Mesenteric fat pad (tissue), 1 donor: ENCODE measurements around the gene RPS6KB2. TPM values are rescaled to one million over a fixed set of nuclear protein-coding genes. Genes with fewer than 3 reads are reported as not detected.

Experiments
- DNase-seq: peaks from one replicate; pipeline ENCODE4 v3.0.0-alpha.2; 2020; ENCODE audit warnings: low spot score
- long read RNA-seq: library from polyadenylated mRNA; unstranded; transcript quantifications from one replicate; pipeline ENCODE4 v2.0.0, GENCODE V29; 2020
- total RNA-seq: library from RNA; stranded (reverse); fragmentation: NEBNext Ultra II Directional; extraction: Animal tissue kit (Norgen Biotek cat#: 25700); gene quantifications from one replicate; pipeline ENCODE4 v1.2.1, GENCODE V29; 2021
- donor health status: DM: yes; HTN: yes; CAD: no.

The RPS6KB2 gene
- total RNA-seq = 32.4 TPM
- long read RNA-seq, transcript RPS6KB2-201 (15 exons, 1,733 nt) = major isoform, 98 of 129 reads
- long read RNA-seq, partial matches to known transcripts = 7 of 129 reads
- long read RNA-seq, other reads (novel, unspliced or antisense) = 23 of 129 reads

DNA sequence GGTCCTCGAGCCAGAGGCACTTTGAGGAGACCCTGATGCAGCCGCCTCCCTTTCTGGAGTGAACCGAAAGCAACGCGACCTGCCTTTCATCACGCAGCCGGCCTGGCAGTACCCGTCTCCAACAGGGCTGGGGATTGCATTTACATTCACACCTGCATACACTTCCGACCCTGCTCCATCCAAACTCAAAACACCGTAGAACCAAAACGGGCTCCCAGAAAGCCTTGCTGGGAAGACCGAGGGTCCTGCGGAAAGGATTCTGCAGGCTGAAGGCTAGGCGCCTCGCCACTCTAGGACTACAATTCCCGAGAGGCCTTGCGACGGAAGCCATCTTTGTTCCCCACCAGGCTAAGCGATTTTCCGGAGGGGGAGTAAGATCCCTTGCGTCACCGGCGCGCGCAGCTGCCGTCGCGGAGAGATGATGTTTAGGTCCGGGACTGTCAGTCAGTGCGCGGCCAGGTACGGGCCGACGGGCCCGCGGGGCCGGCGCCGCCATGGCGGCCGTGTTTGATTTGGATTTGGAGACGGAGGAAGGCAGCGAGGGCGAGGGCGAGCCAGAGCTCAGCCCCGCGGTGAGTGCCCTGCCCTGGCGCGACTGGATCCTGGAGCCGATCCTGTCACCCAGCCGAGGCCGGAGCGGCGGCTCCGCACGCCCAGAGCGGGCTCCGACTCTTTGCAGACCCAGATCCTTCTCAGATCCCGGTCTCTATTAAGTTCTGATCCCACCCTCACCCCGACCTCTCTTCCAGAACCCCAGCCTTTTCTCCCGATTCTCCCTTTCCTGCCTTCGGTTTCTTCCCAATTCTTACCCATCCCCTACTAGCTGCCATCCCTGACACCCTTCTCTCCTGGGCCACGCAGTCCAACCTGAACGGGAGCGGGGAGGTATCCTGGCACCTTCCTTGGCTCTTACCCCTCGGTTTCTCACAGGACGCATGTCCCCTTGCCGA lies at the start of gene RPS6KB2:
TSS of gene RPS6KB2 (plus strand) at position 443 of the 950 bp plus-strand sequence. CDS start at position 495, 52 bp downstream.
- peak; percentile 100 for DNase-seq

DNA sequence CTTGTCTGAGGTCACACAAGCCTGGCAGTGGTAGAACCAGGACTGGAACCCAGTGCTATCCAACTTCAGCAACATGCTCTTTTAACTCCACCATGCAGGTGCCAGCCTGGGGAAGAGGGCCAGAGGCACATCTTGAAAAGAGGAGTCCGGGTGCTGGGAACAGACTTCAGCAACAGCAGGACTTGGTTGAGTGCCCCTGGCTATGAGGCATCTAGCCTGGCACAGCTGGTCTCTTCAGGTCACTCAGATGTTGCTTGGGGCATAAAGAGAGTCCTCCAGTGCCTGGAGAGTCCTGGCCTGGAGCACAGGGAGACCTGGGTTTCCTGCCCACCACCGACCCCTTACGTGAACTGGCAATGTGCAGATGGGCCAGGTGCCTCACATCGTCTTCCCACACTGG lies 49.8 kb upstream of the RPS6KB2 start:
- no peak for DNase-seq

DNA sequence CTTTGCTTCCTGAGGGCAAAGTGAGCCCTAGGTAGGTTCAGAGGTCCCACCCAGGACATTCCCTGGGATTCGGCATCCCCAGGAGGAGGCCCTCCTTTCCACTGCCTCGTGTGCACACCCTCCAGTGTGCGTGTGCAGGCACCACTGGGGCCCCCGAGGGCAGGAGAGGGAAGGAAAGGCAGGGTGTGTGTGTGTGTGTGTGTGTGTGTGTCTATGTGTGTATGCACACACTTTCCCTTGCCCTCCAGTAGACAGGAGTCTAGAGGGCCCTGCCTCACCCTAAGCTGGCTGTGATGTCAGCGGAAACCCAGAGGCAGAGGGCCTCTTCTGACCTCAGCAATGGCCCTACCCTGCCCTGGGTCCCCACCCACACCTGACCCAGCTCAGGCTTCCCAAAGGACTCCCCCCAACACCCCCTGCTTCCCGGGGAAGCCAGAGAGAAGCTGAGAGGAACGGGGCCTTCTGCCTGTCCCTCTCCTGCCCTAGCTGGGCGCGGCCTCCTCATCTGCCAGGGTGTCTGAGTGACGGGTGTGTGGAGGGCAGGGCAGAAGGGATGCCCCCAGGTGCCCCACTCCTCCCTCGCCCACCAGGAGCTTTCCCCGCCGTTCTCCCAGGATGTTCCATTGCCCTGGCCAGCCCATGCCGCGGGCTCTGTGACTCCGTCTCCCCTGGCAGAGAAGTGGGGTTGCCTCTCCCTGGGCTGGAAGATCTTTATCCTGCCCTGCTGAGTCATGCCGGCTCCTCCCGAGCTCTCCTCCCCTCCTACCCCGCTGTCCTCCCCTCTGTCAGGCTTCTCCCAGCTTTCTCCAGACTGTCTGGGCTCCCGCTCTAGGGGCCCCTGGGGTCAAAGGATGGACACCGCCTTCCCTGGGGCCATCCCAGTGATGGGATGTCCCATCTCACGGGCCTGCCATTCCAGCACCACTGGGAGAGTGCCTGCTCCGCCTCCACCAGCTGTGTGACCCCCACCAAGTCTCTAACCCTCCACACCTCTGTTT lies 48.9 kb upstream of the RPS6KB2 start:
- no peak for DNase-seq

DNA sequence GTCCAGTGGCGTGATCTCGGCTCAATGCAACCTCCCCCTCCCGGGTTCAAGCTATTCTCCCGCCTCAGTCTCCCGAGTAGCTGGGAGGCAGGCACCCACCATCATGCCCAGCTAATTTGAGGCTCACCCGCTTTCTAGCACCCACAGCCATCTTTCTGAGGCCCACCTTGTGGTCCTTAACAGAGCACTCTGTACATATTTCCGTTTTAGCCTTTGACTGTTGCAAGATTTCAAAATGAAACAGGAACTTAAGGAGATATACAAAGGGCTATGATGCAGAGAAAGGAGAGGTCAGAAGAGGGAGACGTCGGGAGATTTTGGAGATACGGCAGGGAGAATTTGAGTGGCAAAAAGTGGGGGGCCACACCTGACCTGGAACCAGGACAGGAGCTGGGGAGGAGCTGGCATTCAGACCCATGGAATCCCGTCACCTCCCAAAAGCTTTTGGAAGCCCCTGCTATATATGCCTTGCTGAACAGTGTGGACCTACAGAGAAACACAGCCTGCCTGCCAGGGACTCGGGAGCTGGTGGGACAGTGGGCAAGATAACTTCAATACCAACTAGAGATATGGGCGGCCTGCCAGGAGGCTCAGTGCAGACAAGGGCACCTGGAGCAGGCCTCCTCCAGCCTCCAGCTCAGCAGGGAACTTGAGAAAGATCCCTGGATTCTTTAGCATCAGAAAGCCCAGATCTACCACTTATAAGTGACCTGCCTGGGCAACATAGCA lies 46.9 kb upstream of the RPS6KB2 start:
- DNase-seq = no peak

DNA sequence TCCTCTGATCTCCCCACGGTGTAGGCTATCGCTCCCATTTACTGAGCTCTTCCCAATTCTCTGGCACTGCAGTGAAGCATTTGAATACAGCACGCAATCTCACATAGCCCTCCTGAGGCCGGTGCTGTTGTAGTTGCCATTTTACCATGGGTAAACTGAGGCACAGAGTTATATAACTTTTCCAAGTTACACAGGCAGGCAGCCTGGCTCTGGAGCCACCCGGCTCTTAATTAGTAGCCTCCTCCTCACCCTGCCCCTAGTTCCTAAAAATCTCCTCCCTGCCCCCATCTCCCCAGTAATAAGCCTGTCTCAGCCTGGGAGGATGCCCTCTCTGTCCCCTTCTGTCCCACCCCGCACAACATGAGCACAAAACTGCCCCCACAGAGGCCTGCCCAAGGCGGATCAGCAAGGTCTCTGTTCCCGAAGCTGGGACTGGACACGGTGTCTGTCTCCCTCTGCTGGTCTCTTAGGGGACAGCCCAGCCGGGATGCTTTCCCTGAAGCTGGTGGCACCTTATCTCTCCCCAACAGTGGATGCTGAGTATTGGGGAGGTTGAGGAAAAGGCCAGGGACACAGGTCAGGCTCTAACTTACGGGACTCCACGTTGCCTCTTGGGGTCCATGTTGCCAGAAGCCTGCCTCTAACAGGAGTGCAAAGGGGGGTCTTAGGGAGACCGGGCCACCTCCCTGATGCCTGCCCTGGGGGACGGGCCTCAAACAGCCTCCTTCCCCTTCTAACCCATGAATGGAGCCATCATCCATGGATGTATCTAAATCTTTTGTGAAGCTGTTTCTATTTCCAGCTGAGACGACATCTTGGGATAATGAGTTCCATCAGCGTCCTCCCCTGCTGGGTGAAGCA lies 45.8 kb upstream of the RPS6KB2 start:
- DNase-seq = no peak

DNA sequence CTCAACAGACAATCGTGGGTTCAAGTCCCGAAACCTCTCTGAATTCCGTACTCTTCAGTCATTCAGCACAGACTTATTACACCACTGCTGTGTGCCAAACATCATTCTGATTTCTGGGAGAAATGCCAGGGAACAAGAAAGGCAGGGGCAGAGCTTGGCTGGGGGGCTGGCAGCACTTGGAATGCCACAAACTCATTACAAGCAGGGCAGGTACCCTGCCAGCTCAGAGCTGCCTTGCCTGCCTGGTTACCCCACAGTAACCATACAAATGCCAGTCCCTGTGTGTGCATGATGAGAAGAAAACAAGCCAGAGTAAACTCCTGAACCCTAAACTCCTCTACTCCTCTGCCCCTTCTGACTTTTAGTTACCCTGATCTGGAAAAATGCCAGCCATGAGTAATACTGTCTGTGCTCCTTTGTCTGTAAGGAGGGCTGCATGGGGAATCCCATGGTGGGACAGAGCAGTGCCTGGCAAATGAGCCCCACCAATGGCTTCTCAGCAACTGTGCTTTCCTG lies 43.4 kb upstream of the RPS6KB2 start:
- no peak for DNase-seq

DNA sequence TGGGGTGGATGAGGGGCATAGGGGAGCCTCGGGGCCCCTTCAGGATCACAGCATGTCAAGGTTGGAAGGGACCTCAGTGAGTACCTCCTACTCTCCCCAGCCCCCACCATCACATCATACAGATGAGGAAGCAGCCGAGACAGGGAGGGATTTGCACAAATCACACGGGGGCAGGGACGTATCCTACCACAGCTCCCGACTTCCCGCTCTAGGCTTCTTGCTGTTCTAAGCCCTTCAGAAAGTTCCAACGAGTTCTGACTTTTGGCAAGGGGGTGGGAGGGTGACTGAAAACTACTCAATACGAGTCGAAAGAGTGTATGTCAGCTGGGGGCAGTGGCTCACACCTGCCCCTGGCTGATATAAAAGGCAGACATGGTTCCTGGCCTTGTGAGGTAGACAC lies 41.2 kb upstream of the RPS6KB2 start:
- DNase-seq = no peak

DNA sequence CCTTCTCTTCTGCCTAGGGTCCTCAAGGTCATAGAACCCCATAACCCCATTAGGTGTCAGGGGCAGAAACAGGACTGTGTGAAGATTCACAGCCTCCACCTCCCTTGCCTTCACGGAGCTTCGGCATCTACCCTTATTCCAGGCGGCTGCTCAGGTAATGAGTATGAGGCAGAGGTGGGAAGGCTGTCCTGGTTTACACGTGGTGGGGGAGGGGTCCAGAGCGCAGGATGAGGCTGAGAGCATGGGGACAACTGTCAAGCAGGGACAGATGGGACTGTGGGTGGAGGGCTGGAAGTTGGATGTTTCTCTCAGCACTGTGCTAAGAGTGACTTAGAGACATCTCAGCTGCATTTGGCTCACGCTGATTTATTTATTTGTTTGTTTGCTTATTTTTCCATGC lies 40.8 kb upstream of the RPS6KB2 start:
- no peak for DNase-seq

DNA sequence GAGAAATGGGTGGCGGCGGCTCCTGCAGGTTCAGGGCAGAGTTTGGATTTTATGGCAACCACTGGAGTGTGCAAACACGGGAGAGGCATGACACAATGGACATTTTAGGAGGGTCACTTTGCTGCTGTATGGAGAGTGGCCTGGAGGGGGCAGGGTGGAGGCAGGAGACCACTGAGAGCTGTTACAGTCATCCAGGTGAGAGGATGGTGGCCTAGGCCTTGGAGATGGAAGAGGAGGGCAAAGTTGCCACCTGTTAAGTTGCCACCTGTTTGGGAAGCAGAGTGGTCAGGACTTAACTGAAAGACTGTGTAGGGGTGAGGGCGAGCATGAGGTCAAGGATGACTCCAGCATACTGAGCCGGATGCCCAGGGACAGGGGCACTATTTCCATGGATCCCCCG lies 38.8 kb upstream of the RPS6KB2 start:
- DNase-seq = no peak

DNA sequence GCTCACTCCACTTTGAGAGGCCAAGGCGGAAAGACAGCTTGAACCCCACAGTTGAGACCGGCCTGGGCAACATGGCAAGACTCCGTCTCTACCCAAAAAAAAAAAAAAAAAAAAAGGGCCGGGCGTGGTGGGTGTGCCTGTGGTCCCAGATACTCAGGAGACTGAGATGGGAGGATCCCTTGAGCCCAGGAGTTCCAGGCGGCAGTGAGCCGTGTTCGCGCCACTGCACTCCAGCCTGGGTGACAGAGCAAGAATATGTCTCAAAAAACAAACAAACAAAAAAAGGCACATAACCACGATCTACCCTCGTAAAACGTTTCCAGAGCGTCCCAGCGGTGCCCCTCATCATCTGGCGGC lies 37.4 kb upstream of the RPS6KB2 start:
- DNase-seq = no peak

DNA sequence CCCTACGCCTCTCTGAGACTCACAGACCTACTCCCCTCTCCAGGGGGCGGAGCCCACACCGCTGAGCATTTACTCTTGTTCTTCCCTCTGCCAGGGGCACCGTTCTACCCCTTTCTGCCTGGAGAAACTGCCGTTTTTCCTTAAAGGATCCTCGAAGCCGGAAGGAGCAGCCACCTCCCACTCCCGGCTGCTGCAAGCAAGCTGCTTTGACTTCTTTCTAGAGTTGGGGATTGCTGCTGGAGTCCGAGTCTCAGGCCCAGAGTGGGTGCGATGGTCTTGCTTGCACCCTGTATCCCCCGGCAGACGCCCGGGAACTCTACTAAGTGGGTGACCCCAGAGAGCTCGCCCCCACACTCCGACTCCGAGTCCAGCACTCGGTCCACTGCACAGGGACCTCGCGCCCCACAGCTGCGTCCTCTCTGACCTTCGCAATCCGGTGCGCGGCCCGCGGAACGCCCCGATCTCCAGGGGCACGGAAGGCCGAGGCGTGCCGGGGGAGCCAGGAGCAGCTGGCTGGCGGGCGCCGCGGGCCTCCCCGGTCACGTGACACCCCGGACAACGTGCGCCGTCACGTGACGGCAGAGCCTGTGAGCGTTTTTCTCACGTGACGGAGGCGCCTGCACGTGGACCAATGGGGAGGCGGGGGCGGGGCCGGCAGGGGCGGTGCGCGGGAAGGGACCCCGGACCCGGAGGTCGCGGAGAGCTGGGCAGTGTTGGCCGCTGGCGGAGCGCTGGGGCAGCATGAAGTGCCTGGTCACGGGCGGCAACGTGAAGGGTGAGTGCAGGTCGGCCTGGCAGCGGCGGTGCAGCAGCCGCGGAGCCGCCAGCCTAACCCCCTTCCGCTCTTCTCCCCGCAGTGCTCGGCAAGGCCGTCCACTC lies 36.8 kb upstream of the RPS6KB2 start, which contains the start of gene RAD9A:
TSS of gene RAD9A (plus strand) at position 683 of the 879 bp plus-strand sequence. CDS start at position 742, 59 bp downstream.
- DNase-seq = peak; percentile 97

DNA sequence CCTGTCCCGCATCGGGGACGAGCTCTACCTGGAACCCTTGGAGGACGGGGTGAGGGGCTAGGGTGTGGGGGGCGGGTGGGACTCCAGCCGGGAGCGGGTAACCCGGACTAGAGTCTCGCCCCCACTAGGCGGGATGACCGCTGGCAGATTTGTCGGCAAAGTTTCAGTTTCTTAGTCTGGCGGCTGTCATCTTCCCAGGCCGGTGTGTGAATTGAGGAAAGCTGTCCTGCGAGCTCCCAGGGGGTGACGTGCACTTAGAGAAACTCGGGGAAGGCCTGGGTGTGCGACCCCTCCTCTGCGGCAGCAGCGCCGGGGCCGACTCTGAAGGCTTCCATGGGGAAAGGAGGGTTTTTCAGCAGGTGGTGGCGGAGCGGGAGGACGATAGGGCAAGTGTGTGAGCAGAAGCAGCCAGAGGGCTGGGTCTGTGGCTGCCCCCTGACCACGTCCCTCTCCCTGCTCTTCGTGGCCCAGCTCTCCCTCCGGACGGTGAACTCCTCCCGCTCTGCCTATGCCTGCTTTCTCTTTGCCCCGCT lies 36.0 kb upstream of the RPS6KB2 start:
- DNase-seq = no peak

DNA sequence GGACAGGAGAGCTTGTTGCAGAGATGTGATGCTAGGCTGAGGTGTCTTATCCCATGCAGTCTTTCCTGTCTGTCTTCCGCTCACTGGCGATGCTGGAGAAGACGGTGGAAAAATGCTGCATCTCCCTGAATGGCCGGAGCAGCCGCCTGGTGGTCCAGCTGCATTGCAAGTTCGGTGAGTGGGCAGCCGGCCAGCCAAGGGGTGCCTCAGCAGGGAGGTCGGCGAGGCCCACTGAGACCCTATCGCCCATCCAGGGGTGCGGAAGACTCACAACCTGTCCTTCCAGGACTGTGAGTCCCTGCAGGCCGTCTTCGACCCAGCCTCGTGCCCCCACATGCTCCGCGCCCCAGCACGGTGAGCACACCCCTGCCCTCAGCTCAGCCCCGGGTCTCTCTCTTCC lies 34.9 kb upstream of the RPS6KB2 start:
- no peak for DNase-seq

DNA sequence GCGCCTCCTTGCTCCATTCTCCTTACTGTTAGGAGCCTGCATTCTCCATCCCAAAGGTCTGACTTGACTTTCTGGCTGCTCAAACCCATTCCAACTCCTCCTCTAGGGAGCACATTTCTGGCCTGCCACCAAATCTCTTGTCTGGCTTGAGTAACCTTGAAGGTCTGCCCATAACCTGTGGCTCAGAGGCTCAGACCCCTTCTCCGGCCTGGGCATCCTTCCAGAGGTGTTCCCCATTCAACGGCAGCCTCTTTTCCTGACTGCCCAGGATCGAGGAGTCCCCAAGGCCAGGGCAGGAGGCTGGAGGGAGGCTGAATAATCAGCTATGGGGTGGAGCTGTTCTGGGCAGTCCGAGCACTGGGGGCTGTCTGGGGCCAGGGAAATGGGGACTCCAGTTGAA lies 34.3 kb upstream of the RPS6KB2 start:
- no peak for DNase-seq

DNA sequence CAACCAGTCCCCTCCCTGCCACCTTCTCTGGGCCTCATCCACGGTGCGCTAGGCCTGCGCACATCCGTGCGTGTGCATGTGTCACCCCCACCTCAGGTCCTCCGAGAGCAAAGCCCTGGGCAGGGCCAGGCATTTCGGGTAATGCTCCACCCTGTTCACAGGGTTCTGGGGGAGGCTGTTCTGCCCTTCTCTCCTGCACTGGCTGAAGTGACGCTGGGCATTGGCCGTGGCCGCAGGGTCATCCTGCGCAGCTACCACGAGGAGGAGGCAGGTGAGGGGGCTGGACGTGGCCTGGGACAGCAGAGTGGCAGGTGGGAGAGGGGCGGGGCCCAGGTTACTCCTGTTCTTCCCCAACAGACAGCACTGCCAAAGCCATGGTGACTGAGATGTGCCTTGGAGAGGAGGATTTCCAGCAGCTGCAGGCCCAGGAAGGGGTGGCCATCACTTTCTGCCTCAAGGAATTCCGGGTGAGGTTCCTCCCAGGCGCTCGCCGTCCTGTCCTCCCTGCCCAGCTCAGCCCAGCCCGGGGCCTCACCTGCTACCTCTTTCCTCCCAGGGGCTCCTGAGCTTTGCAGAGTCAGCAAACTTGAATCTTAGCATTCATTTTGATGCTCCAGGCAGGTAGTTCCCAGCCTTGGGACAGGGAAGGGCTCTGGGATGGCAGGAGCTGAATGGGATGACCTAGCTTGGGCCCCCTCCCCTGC lies 32.6 kb upstream of the RPS6KB2 start:
- no peak for DNase-seq

DNA sequence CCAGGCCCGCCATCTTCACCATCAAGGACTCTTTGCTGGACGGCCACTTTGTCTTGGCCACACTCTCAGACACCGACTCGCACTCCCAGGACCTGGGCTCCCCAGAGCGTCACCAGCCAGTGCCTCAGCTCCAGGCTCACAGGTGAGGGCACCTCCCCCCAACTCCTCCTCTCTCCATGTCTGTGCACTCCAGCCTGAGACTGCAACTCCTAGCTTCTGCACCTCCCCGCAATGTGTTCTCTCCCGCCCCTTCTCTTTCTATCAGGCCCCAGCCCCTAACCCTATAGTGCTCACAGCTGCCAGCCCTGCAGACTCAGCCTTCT lies 32.1 kb upstream of the RPS6KB2 start:
- DNase-seq = no peak

DNA sequence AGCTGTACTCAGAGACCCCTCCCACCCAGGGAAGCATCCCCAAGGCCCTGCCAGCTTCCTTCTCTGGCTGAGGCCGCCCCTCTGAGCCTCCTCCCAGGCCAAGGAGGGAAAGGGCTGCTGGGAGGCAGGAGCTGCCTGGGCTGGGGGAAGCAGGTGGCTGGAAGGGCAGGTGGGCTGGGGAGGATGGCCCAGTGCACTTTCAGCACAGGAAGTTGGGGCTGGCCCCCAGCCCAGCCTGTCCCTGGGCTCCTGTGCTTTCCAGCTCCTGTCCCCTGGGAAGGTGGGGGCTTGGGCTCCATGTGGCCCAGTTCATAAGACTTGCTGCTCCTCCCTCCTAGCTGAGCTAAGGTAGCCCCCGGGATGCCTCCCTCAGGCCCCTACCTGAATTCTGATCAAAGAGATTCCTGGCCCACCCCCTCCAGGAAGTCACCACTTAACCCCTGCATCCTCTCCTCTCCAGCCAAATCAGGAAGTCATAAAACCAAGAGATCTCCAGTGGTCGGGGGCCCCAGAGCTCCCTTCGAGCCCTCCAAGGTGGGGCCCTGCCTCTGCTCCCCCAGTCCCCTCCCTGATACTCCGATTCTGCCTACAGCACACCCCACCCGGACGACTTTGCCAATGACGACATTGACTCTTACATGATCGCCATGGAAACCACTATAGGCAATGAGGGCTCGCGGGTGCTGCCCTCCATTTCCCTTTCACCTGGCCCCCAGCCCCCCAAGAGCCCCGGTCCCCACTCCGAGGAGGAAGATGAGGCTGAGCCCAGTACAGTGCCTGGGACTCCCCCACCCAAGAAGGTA lies 31.5 kb upstream of the RPS6KB2 start:
- DNase-seq = no peak
